ENCODE results near the gene GRIP1. TPM values are rescaled to one million over a fixed set of nuclear protein-coding genes. Genes with fewer than 3 reads are reported as not detected.

GRIP1 gene
- total and polyA plus RNA-seq, 2 of the 4 experiments (the other 2 are of a cell fraction) = under 0.01 to 0.07 TPM

DNA sequence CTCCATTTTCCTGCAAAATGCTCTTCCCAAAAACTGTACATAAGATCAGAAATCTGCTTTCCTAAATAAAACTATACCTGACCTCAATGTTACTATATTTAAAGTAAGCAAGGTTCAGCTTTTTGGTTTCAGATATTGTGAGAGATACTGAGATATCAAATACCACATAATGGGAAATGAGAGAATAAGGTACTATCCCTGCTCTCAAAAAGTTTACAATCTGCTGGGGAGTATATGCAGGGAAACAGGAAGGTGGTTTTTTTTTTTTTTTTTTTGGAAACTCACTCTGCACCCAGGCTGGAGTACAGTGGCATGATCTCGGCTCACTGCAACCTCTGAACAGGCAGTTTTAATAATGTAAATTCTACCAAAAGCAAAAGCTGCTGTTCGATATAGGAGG is 327.6 kb downstream of the GRIP1 start:
- BruUV-seq (replicated peaks) = no TSS peak
- H3K4ac ChIP-seq (ENCODE audit: low read depth, low read length) = no peak overlapping the region
- H3K14ac ChIP-seq (replicated peaks; ENCODE audit: low read depth, low read length) = no peak overlapping the region
- H2BK15ac ChIP-seq (ENCODE audit: low read depth, low read length) = no peak overlapping the region
- H4K91ac ChIP-seq (ENCODE audit: insufficient read depth, low read depth, low read length) = no peak overlapping the region
- H2AFZ ChIP-seq (replicated peaks; ENCODE audit: low read length, poor library complexity) = no peak overlapping the region
- H2AK9ac ChIP-seq (replicated peaks; ENCODE audit: low read depth, low read length, poor library complexity) = no peak overlapping the region
- no peaks in the 10 kb centered on the region for H4K20me1 ChIP-seq (ENCODE audit: insufficient read depth, low read length)
- no peak overlapping the region for H4K5ac ChIP-seq (ENCODE audit: low read depth, low read length)
- dilution Hi-C loops (cut with HindIII; ENCODE audit: low sequenced_read_pairs, unreplicated experiment) = no loop called here
- H3K27ac ChIP-seq (ENCODE audit: insufficient read depth, low read length) = no peak overlapping the region
- H3K27me3 ChIP-seq (ENCODE audit: control insufficient read depth, insufficient read depth, low read length) = no peaks in the 10 kb centered on the region
- no peaks in the 10 kb centered on the region for H3K36me3 ChIP-seq (ENCODE audit: control insufficient read depth, insufficient read depth, low read length)
- TF ChIP-seq BHLHE40 (IDR thresholded peaks at IDR 0.05; ENCODE audit: low read depth, low read length) = no peak
- no peak for TF ChIP-seq RFX5 (IDR thresholded peaks at IDR 0.05; ENCODE audit: low read depth, low read length)
- no peak for TF ChIP-seq RAD21 (IDR thresholded peaks at IDR 0.05; ENCODE audit: low read length)
- TF ChIP-seq POLR2A (IDR thresholded peaks at IDR 0.05; ENCODE audit: low read depth, low read length) = no peak
- TF ChIP-seq RCOR1 (IDR thresholded peaks at IDR 0.05; ENCODE audit: insufficient replicate concordance, low read length) = no peak
- TF ChIP-seq CHD1 (IDR thresholded peaks at IDR 0.05; ENCODE audit: low read depth, low read length) = no peak
- TF ChIP-seq CEBPB (IDR thresholded peaks at IDR 0.05; ENCODE audit: low read depth, low read length) = no peak
- TF ChIP-seq MAFK (IDR thresholded peaks at IDR 0.05; ENCODE audit: low read depth, low read length) = no peak
- TF ChIP-seq, protein P1, sequence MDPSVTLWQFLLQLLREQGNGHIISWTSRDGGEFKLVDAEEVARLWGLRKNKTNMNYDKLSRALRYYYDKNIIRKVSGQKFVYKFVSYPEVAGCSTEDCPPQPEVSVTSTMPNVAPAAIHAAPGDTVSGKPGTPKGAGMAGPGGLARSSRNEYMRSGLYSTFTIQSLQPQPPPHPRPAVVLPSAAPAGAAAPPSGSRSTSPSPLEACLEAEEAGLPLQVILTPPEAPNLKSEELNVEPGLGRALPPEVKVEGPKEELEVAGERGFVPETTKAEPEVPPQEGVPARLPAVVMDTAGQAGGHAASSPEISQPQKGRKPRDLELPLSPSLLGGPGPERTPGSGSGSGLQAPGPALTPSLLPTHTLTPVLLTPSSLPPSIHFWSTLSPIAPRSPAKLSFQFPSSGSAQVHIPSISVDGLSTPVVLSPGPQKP (IDR thresholded peaks at IDR 0.05; ENCODE audit: borderline replicate concordance, low read depth, low read length) = no peak
- TF ChIP-seq MAZ (IDR thresholded peaks at IDR 0.05; ENCODE audit: borderline replicate concordance, low read depth, low read length) = no peak
- H2AK5ac ChIP-seq (ENCODE audit: low read depth, low read length) = no peak overlapping the region
- no peaks in the 10 kb centered on the region for H3K4me1 ChIP-seq (ENCODE audit: control insufficient read depth, insufficient read depth, low read length)
- H3K4me2 ChIP-seq (ENCODE audit: low read depth, low read length) = no peak overlapping the region
- no peak overlapping the region for H2BK5ac ChIP-seq (ENCODE audit: low read depth, low read length, poor library complexity, severe bottlenecking)
- no peak overlapping the region for H2BK120ac ChIP-seq (ENCODE audit: low read depth, low read length)
- no peaks in the 10 kb centered on the region for H3K9me3 ChIP-seq (ENCODE audit: control insufficient read depth, insufficient read depth, low read length)
- no peak for ATAC-seq (ENCODE audit: low read depth)
- ChIA-PET POLR2A (ENCODE audit: unreplicated experiment) (no interaction called here), CTCF (no interaction called here)
- no peak for DNase-seq
- in situ Hi-C loops (cut with MboI; ENCODE audit: low sequenced_read_pairs) = no loop called here
- no peak overlapping the region for H3K56ac ChIP-seq (ENCODE audit: extremely low read depth, insufficient read depth, low read length)
- no peak overlapping the region for H3K18ac ChIP-seq (ENCODE audit: low read depth, low read length)
- no peak overlapping the region for H4K8ac ChIP-seq (ENCODE audit: low read depth in 2 of 2, low read length in 2 of 2)
- no peak overlapping the region for H2BK20ac ChIP-seq (ENCODE audit: low read depth, low read length)
- no peaks in the 10 kb centered on the region; the same call in 1 of the 2 replicates for H3K9me1 ChIP-seq (ENCODE audit: insufficient read depth, low read length)
- intact Hi-C loops (cut with micrococcal nuclease) = no loop called here
- H3K9ac ChIP-seq (ENCODE audit: low read depth, low read length) = no peak overlapping the region
- no peak overlapping the region for H3K23ac ChIP-seq (ENCODE audit: low read depth, low read length)
- H3K79me1 ChIP-seq (ENCODE audit: low read depth in 1 of 2, low read length in 2 of 2) = no peaks in the 10 kb centered on the region
- no peak overlapping the region for H3K4me3 ChIP-seq (ENCODE audit: insufficient read depth, low read depth, low read length)
- WGBS, 2 experiments (ENCODE audit: extremely low coverage in 2 of 2, insufficient read length in 1 of 2) = no CpG with 5 or more reads among the region's 2 CpGs
